ENCODE measurements around the gene RMND5A. TPM values are rescaled to one million over a fixed set of nuclear protein-coding genes. Genes with fewer than 3 reads are reported as not detected.

The RMND5A gene
- total RNA-seq, 1 donor, result 24.6 TPM

DNA sequence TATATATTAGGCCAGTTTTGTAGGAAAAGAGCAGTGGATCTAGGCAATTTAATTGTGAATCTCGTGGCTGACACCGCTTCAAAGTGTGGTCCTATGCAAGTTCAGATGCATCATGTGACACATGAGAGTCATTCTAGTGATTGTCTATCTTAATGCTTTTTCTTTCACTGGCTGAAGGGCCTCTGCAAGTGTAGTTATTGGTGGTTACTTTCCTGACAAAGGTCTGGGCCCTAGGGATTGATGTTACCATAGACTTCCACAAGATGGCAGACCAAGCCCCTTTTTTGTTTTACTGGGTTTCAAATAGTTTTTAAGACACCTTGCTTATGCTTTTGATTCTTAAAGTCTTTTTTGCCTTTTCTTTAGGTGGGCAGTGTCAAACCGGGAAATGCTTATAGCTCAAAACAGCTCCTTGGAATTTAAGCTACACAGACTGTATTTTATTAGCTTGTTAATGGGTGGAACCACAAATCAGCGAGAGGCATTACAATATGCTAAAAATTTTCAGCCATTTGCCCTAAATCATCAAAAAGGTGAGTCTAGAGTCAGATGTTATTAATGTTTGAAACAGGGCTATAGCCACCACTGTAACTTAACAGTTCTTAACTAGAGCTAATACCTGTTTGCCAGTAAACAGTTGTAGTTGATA lies 44.7 kb downstream of the RMND5A start:
- no peak overlapping the region for H3K4me3 ChIP-seq (ENCODE audit: low read depth, low read length)
- DNase-seq (ENCODE audit: low read depth), result peak; percentile 48
- TF ChIP-seq, protein P1, sequence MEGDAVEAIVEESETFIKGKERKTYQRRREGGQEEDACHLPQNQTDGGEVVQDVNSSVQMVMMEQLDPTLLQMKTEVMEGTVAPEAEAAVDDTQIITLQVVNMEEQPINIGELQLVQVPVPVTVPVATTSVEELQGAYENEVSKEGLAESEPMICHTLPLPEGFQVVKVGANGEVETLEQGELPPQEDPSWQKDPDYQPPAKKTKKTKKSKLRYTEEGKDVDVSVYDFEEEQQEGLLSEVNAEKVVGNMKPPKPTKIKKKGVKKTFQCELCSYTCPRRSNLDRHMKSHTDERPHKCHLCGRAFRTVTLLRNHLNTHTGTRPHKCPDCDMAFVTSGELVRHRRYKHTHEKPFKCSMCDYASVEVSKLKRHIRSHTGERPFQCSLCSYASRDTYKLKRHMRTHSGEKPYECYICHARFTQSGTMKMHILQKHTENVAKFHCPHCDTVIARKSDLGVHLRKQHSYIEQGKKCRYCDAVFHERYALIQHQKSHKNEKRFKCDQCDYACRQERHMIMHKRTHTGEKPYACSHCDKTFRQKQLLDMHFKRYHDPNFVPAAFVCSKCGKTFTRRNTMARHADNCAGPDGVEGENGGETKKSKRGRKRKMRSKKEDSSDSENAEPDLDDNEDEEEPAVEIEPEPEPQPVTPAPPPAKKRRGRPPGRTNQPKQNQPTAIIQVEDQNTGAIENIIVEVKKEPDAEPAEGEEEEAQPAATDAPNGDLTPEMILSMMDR (IDR thresholded peaks at IDR 0.05; ENCODE audit: insufficient read depth, low read depth, low read length), result peak; percentile 77

DNA sequence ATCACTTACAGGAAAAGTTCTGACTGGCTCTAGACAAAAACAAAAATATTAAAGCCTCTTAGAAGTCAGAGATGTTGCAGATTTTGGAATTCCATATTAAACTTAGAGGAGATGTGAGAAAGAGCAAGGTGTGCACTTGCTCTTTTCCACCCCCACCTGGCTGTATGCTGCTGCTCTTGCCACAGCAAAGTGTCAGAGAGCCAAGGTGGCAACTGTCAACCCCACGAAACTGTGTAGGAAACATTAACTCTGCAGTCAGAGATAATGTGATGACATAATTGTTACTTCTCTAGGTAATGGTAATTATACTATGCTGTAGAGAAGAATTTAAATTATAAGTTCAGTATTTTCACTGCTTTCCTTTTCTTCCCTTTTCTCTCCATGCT lies 45.2 kb downstream of the RMND5A start:
- DNase-seq (ENCODE audit: low read depth), result no peak
- TF ChIP-seq, protein P1 (IDR thresholded peaks at IDR 0.05; ENCODE audit: insufficient read depth, low read depth, low read length), result no peak
- H3K4me3 ChIP-seq (ENCODE audit: low read depth, low read length), result no peak overlapping the region

DNA sequence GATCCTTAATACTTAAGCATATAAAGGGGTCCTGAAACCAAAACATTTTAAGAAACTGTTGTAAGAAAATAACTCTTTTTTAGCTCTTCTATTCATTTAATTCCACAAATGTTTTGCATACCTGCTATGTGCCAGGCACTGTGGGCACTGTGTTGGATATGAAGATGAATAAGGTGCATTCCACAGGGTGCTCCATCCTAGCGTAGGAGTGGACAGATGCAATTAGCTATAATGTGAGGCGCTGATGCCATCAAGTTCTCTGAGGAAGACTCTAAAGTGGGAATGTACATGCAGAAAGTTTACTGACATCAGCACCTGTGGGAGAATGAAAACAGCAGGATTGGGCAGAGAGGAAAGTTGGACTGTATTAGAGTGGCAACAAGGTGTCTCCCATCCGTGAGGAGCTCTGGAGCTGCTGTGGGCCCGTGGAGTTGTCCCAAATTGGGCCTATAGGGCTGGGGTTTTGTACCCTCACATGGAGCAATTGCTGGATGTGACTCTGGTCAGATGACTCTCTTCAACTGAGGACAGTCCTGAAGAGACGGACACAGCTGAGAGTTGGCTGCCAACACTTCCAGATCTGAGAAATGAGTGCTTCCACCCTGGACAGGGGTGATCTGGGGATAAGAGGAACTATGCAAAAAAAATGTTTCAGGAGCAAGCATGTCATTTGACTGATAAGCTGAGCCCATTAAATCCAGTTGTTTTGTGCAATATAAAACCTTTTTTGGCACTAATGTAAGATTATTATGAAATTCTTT lies 48.3 kb downstream of the RMND5A start:
- DNase-seq (ENCODE audit: low read depth), result no peak
- TF ChIP-seq, protein P1 (IDR thresholded peaks at IDR 0.05; ENCODE audit: insufficient read depth, low read depth, low read length), result no peak
- no peak overlapping the region for H3K4me3 ChIP-seq (ENCODE audit: low read depth, low read length)

DNA sequence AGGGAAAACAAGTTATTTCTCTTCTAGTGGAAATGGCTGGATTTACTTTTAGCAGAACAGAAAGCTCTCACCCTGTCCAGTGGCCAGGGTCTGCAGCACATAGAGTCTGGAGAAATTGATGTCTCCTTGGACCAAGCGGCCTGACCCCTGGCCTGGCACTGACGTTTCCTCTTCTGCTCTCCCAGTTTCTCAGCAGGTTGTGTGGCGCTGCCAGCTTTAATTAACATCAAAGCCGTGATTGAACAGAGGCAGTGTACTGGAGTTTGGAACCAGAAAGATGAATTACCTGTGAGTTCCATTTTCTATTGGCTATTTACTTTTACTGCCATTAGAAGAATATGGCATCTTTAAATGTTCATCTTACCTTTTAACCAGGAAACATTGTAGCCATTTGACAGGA lies 49.7 kb downstream of the RMND5A start:
- TF ChIP-seq, protein P1 (IDR thresholded peaks at IDR 0.05; ENCODE audit: insufficient read depth, low read depth, low read length), result no peak
- no peak overlapping the region for H3K4me3 ChIP-seq (ENCODE audit: low read depth, low read length)
- DNase-seq (ENCODE audit: low read depth), result no peak

DNA sequence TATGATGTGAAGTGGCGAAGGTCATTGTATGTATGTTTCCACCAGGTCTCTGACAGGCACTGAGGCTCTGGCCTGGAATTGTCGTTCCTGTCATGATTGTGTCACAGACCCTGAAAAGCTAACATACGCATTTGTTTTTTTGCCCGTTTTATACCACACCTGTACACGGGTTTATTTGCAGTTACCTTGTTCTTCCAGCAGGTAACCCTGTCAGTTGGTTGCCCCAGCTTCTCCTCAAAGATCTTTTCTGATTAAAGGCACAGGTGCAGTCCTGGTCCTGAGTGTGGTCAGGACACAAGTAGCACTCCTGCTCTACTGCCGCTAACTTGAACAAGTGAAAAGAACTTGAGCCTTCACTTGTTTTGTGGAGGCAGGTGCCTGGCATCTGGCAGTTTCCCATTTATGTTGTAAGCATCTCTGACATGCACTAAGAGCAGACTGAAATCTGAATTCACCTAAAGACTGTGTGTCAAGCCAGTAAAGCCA lies 50.8 kb downstream of the RMND5A start:
- no peak for DNase-seq (ENCODE audit: low read depth)
- TF ChIP-seq, protein P1 (IDR thresholded peaks at IDR 0.05; ENCODE audit: insufficient read depth, low read depth, low read length), result no peak
- H3K4me3 ChIP-seq (ENCODE audit: low read depth, low read length), result no peak overlapping the region

DNA sequence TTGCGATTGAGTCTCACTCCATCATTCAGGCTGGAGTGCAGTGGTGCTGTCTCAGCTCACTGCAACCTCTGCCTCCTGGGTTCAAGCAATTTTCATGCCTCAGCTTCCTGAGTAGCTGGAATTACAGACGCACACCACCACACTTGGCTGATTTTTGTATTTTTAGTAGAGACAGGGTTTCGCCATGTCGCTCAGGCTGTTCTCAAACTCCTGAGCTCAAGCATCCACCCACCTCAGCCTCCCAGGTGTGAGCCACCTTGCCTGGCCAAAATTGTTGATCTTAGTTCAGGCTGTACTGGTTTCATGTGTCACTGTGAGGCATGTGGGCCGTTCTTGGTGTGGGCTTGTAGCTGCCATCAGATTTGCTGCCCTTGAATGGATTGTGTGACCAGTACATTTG lies 52.5 kb downstream of the RMND5A start:
- H3K4me3 ChIP-seq (ENCODE audit: low read depth, low read length), result no peak overlapping the region
- DNase-seq (ENCODE audit: low read depth), result no peak
- TF ChIP-seq, protein P1 (IDR thresholded peaks at IDR 0.05; ENCODE audit: insufficient read depth, low read depth, low read length), result no peak
